A549 treated with DMSO at 1 μM for 4 hours (cell line): ENCODE measurements around the gene TMC1. TPM values are rescaled to one million over a fixed set of nuclear protein-coding genes. Genes with fewer than 3 reads are reported as not detected.

Experiments used
- total RNA-seq: library from RNA; stranded (reverse); fragments of 200-300 nt; extraction: Qiagen RNA extraction; gene quantifications from 5 replicates; pipeline ENCODE4 v1.2.3, GENCODE V29; 2022; ENCODE audit warnings: low read depth

Gene TMC1
- 0.05 to 0.19 TPM in 2 of 5 replicates, not detected in the others for total RNA-seq

GRCh38 chr9:72521416-72521815 is at the start of gene TMC1:
TSS of gene TMC1 (plus strand) at chr9:72521608. CDS start at chr9:72648649, 127,041 bp downstream.

Other genes with a start within 250 kb of the TMC1 start
- gene ZFAND5, start 156.4 kb upstream of the TMC1 start, total RNA-seq, result 136 to 180 TPM (median 163 TPM) in 5 replicates